Measurements from ENCODE around the gene ADAMTSL3.

DNA sequence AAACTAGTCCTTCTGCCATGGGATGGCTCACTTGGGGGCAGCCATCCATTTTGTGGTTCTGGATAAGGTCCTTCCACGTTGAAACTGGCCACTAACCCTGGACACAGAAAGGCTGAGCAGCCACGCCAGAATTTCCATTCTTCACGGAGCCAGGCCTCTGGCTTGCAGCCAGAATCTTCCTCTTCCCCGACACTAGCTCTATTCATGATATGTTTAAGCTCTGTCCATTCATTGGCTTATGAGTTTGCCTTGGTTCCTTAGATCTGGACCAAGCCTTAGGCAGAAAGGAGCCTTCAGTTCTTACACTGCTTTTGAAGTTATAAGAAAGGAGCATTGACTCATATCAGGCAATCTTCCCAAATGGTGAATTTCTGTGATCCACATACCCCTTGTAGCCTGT is 293.2 kb downstream of the ADAMTSL3 start:
- TF ChIP-seq, protein P1, sequence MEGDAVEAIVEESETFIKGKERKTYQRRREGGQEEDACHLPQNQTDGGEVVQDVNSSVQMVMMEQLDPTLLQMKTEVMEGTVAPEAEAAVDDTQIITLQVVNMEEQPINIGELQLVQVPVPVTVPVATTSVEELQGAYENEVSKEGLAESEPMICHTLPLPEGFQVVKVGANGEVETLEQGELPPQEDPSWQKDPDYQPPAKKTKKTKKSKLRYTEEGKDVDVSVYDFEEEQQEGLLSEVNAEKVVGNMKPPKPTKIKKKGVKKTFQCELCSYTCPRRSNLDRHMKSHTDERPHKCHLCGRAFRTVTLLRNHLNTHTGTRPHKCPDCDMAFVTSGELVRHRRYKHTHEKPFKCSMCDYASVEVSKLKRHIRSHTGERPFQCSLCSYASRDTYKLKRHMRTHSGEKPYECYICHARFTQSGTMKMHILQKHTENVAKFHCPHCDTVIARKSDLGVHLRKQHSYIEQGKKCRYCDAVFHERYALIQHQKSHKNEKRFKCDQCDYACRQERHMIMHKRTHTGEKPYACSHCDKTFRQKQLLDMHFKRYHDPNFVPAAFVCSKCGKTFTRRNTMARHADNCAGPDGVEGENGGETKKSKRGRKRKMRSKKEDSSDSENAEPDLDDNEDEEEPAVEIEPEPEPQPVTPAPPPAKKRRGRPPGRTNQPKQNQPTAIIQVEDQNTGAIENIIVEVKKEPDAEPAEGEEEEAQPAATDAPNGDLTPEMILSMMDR (IDR thresholded peaks at IDR 0.05; ENCODE audit: insufficient read depth, low read depth, low read length), result no peak
- no peak for TF ChIP-seq EZH2 (IDR thresholded peaks at IDR 0.05; ENCODE audit: insufficient read depth, low read length)

Measured in astrocyte (in vitro differentiated cells and primary cell).